ENCODE data around the gene MEF2D.

MEF2D gene

GRCh38 chr1:156439036-156439776 is 61.4 kb downstream of the MEF2D start:
- DNase-seq, result no peak

GRCh38 chr1:156438278-156438987 is 62.1 kb downstream of the MEF2D start:
- no peak for DNase-seq

- DNase-seq, result no peak
Measured at GRCh38 chr1:156437037-156437867, 63.3 kb downstream of the MEF2D start.

GRCh38 chr1:156436141-156437036 is 64.2 kb downstream of the MEF2D start:
- DNase-seq, result no peak

GRCh38 chr1:156435545-156436140 is 64.9 kb downstream of the MEF2D start:
- DNase-seq, result no peak

GRCh38 chr1:156434989-156435544 is 65.5 kb downstream of the MEF2D start:
- no peak for DNase-seq

- no peak for DNase-seq
Measured at GRCh38 chr1:156433602-156434001, 67.0 kb downstream of the MEF2D start.

- no peak for DNase-seq
Measured at GRCh38 chr1:156433032-156433431, 67.5 kb downstream of the MEF2D start.

GRCh38 chr1:156432669-156433018 is 67.9 kb downstream of the MEF2D start:
- DNase-seq, result no peak

GRCh38 chr1:156431769-156432668 is 68.6 kb downstream of the MEF2D start:
- no peak for DNase-seq

GRCh38 chr1:156431366-156431765 is 69.2 kb downstream of the MEF2D start:
- DNase-seq, result no peak

- no peak for DNase-seq
Measured at GRCh38 chr1:156430866-156431265, 69.7 kb downstream of the MEF2D start.

GRCh38 chr1:156430303-156430702 is 70.3 kb downstream of the MEF2D start:
- DNase-seq, result no peak

- no peak for DNase-seq
Measured at GRCh38 chr1:156429313-156430060, 71.1 kb downstream of the MEF2D start.

- DNase-seq, result no peak
Measured at GRCh38 chr1:156428746-156429288, 71.8 kb downstream of the MEF2D start.

- DNase-seq, result no peak
Measured at GRCh38 chr1:156427957-156428356, 72.6 kb downstream of the MEF2D start.

- no peak for DNase-seq
Measured at GRCh38 chr1:156425943-156426342, 74.6 kb downstream of the MEF2D start.

- DNase-seq, result no peak
Measured at GRCh38 chr1:156424806-156425432, 75.7 kb downstream of the MEF2D start.
